HepG2 (cell line): ENCODE measurements around the gene CD40. TPM values are rescaled to one million over a fixed set of nuclear protein-coding genes. Genes with fewer than 3 reads are reported as not detected.
A peak's percentile ranks its signal among the peaks of the same experiment; 100 is the strongest.

Experiments used
- CENPX ChIP-seq: sonication (generic); formaldehyde crosslinking; IDR thresholded peaks from 2 replicates; pipeline ENCODE4 v1.9.0; 2021; ENCODE audit warnings: mild to moderate bottlenecking, missing genetic modification reagents, moderate library complexity
- EED ChIP-seq: sonication (generic); formaldehyde crosslinking; IDR thresholded peaks from 2 replicates; pipeline ENCODE4 v1.5.0; 2020; ENCODE audit warnings: mild to moderate bottlenecking, missing genetic modification reagents
- HDAC6 ChIP-seq: fragments of 200-600 bp; sonication (generic); IDR thresholded peaks from 2 replicates; pipeline ENCODE4 v1.7.0; 2017; ENCODE audit warnings: mild to moderate bottlenecking, antibody characterized with exemption, low read length, low read depth
- JUND ChIP-seq: sonication (generic); formaldehyde crosslinking; IDR thresholded peaks from 2 replicates; pipeline ENCODE4 v1.8.0; 2022; ENCODE audit warnings: mild to moderate bottlenecking, missing genetic modification reagents
- KLF13 ChIP-seq: sonication (generic); formaldehyde crosslinking; IDR thresholded peaks from 2 replicates; pipeline ENCODE4 v1.4.0; 2020; ENCODE audit warnings: mild to moderate bottlenecking, missing genetic modification reagents
- MXI1 ChIP-seq: IDR thresholded peaks from 3 replicates; pipeline ENCODE4 v1.6.1; 2012; ENCODE audit warnings: low read depth, low read length, inconsistent platforms, borderline replicate concordance
- NFE2L2 ChIP-seq: fragments of 150-350 bp; IDR thresholded peaks from 2 replicates; pipeline ENCODE4 v1.6.1; 2014; ENCODE audit warnings: low read length
- NKX3-1 ChIP-seq: sonication (generic); formaldehyde crosslinking; IDR thresholded peaks from 2 replicates; pipeline ENCODE4 v1.5.0; 2020; ENCODE audit warnings: missing genetic modification reagents
- NR0B2 ChIP-seq: sonication (generic); formaldehyde crosslinking; IDR thresholded peaks from 2 replicates; pipeline ENCODE4 v1.4.0; 2020; ENCODE audit warnings: mild to moderate bottlenecking, missing genetic modification reagents
- PAXIP1 ChIP-seq: sonication (generic); formaldehyde crosslinking; conservative IDR thresholded peaks from 2 replicates; pipeline ENCODE4 v1.4.0; 2020; ENCODE audit warnings: mild to moderate bottlenecking, missing genetic modification reagents, moderate library complexity
- RNF2 ChIP-seq: fragments of 450-650 bp; conservative IDR thresholded peaks from 2 replicates; pipeline ENCODE4 v1.6.1; 2016; ENCODE audit warnings: low read depth
- TEF ChIP-seq: sonication (generic); formaldehyde crosslinking; IDR thresholded peaks from 2 replicates; pipeline ENCODE4 v1.5.0; 2020; ENCODE audit warnings: missing genetic modification reagents
- ZBTB7A ChIP-seq: sonication (generic); formaldehyde crosslinking; IDR thresholded peaks from 2 replicates; pipeline ENCODE4 v1.8.0; 2022; ENCODE audit warnings: mild to moderate bottlenecking, missing genetic modification reagents
- ZBTB7B ChIP-seq: sonication (generic); formaldehyde crosslinking; IDR thresholded peaks from 2 replicates; pipeline ENCODE4 v1.4.0; 2020; ENCODE audit warnings: missing genetic modification reagents
- ZNF12 ChIP-seq: sonication (generic); formaldehyde crosslinking; IDR thresholded peaks from 2 replicates; pipeline ENCODE4 v1.5.0; 2020; ENCODE audit warnings: missing genetic modification reagents
- ZNF276 ChIP-seq: sonication (generic); formaldehyde crosslinking; IDR thresholded peaks from 2 replicates; pipeline ENCODE4 v1.4.0; 2020; ENCODE audit warnings: mild to moderate bottlenecking, low read depth, missing genetic modification reagents
- ZNF333 ChIP-seq: sonication (generic); formaldehyde crosslinking; IDR thresholded peaks from 2 replicates; pipeline ENCODE4 v1.4.0; 2020; ENCODE audit warnings: mild to moderate bottlenecking, missing genetic modification reagents, borderline replicate concordance
- ZNF33B ChIP-seq: sonication (generic); formaldehyde crosslinking; IDR thresholded peaks from 2 replicates; pipeline ENCODE4 v1.5.1; 2020; ENCODE audit warnings: mild to moderate bottlenecking, missing genetic modification reagents
- ZNF619 ChIP-seq: sonication (generic); formaldehyde crosslinking; IDR thresholded peaks from 2 replicates; pipeline ENCODE4 v1.4.0; 2020; ENCODE audit warnings: mild to moderate bottlenecking, missing genetic modification reagents
- ZNF674 ChIP-seq: sonication (generic); formaldehyde crosslinking; IDR thresholded peaks from 2 replicates; pipeline ENCODE4 v1.5.0; 2020; ENCODE audit warnings: low read depth, mild to moderate bottlenecking, missing genetic modification reagents
- ZNF709 ChIP-seq: sonication (generic); formaldehyde crosslinking; IDR thresholded peaks from 2 replicates; pipeline ENCODE4 v1.5.0; 2020; ENCODE audit warnings: mild to moderate bottlenecking, missing genetic modification reagents
- ZNF766 ChIP-seq: sonication (generic); formaldehyde crosslinking; IDR thresholded peaks from 2 replicates; pipeline ENCODE4 v1.5.0; 2020; ENCODE audit warnings: missing genetic modification reagents, borderline replicate concordance
- ZNF83 ChIP-seq: sonication (generic); formaldehyde crosslinking; IDR thresholded peaks from 2 replicates; pipeline ENCODE4 v1.4.0; 2020; ENCODE audit warnings: missing genetic modification reagents, mild to moderate bottlenecking, borderline replicate concordance
- polyA plus RNA-seq, 8 experiments: library from polyadenylated mRNA; depleted of rRNA in 3 of 8; stranded (reverse) in 7 of 8; unstranded in 1 of 8; fragments of >200 nt; fragmentation: Illumina TruSeq in 4 of 8; extraction: Trizol in 4 of 8; gene quantifications; 2 replicates each; pipeline versions ENCODE4 v1.2.1 to v1.2.3, GENCODE V29; 2011 to 2016; ENCODE audit warnings: low read depth in 4 of 8, missing spikeins in 1 of 8, mixed read lengths in 1 of 8; ENCODE audit not compliant: insufficient read depth in 1 of 8
- total RNA-seq, 5 experiments: library from RNA; depleted of rRNA; stranded (reverse); fragments of >200 nt; fragmentation: Illumina TruSeq; extraction: Trizol; gene quantifications; 2 replicates each; pipeline ENCODE4 v1.2.3, GENCODE V29; 2016; ENCODE audit warnings: low read depth in 1 of 5

The CD40 gene
- total and polyA plus RNA-seq, 2 of the 13 experiments (the other 11 are each of a cell fraction or from before 2014, with no cell fraction given), result 4.6 to 13.4 TPM

- no peak for TF ChIP-seq ZNF766
- TF ChIP-seq NR0B2 (CRISPR knock-in tag), result no peak
- TF ChIP-seq ZNF333, result no peak
- TF ChIP-seq ZNF276, result no peak
- TF ChIP-seq TEF (CRISPR knock-in tag), result no peak
- TF ChIP-seq ZNF619 (CRISPR knock-in tag), result no peak
- no peak for TF ChIP-seq ZNF674
- no peak for TF ChIP-seq NFE2L2
- no peak for TF ChIP-seq ZNF709 (CRISPR knock-in tag)
- no peak for TF ChIP-seq KLF13
- no peak for TF ChIP-seq NKX3-1 (CRISPR knock-in tag)
- TF ChIP-seq ZBTB7A (CRISPR knock-in tag), result no peak
- TF ChIP-seq ZNF33B (CRISPR knock-in tag), result no peak
- peak; percentile 65; the same call in 1 of the 3 replicates for TF ChIP-seq MXI1
- TF ChIP-seq HDAC6, result no peak
- peak; percentile 63 for TF ChIP-seq PAXIP1 (CRISPR knock-in tag)
- no peak for TF ChIP-seq RNF2
- TF ChIP-seq CENPX (CRISPR knock-in tag), result no peak
- no peak for TF ChIP-seq EED
- no peak for TF ChIP-seq ZBTB7B (CRISPR knock-in tag)
- no peak for TF ChIP-seq ZNF83 (CRISPR knock-in tag)
- no peak for TF ChIP-seq JUND (CRISPR knock-in tag)
- peak; percentile 56 for TF ChIP-seq ZNF12 (CRISPR knock-in tag)
These were observed 8.4 kb downstream of the CD40 start (continued) for GRCh38 chr20:46126440-46127056.
